ENCODE data around the gene ARL3.
"Not testable (repeated sequence)": the region's sequence is repeated elsewhere in the genome, so short reads cannot be mapped to it uniquely, and the experiment has no call there.

The ARL3 gene

DNA sequence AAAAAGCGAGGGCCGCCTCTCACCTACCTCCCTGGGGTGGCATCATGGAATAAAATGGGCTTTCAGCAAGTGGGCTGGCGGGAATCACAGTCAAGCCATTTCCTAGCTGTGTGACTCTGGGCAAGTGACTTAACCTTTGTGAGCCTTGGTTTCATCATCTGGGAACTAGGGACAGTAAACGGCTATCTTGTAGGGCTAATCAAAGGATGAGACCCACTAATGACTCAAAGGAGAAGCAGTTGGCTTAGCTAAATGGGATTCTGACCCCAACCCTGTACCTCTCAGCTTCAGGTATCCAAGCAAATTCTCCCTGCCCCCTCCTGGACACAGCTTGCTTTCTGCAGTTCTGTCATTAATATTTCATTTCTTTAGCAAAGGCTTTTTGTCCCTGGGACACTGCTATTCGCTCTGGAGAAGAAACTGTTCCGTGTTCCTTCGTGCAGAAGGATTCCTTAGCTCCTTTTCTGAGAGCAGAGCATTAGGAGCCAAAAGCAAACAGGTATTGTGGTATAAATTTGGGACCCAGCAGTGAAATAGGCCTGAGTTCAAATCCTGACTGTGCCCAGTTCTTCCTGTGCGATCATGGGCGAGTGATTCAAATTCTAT lies 44.0 kb downstream of the ARL3 start:
- no peak for DNase-seq

DNA sequence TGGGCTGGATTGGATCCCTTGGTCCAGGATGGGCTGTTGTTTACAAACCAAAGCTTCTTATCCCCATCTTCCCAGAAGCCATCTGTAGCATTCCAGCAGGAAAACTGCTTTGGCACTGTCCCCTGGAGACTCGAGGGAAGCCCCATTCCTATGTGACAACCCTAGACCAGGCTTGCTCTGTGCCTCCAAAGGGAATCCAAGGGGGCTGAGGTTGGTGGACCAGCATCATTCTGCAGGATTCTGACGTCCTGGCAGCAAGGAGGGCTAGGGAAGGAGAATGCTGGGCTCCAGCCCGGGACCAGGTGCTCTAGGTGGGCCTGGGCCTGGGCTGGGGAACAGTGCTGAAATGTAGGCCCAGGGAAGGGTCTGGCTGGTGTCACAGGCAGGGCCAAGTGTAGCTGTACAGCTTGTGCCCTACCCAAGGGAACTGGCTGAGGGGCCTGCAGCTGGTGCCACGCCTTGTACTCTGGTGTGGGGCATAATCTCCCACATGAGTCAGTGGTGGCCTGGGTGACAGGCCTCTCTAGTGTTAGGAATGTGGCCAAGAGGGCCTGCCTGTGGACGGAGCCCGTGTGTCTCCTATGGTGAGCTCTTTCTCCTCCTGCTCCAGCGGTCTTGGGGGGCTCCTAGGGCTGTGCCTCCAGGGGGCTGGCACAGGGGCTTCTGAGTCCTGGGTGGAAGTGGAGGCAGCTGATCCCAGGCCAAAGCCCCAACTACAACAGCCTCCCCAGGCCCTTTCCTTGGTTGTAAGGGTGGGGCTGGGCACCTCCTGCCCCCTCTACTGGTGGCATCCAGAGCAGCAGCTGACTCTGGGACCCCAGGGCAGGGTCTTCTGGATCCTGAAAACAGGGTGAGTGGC lies 44.8 kb downstream of the ARL3 start:
- DNase-seq = no peak

GRCh38 chr10:102668326-102669107 lies 45.7 kb downstream of the ARL3 start:
- no peak for DNase-seq

DNA sequence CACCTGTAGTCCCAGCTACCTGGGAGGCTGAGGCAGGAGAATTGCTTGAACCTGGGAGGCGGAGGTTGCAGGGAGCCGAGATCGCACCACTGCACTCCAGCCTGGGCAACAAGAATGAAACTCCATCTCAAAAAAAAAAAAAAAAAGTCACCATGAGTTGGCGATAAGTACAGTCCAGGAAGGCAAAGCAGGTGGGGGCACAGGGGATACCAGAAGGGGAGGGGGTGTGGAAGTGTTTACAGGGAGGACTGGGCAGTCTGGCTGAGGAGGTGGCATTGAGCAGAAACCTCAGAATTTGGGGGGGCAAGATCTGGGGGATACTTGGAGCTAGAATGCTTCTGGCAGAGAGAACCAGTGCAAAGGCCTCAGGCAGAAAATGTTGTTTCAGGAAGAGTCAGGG lies 46.8 kb downstream of the ARL3 start:
- DNase-seq = not testable (repeated sequence)

DNA sequence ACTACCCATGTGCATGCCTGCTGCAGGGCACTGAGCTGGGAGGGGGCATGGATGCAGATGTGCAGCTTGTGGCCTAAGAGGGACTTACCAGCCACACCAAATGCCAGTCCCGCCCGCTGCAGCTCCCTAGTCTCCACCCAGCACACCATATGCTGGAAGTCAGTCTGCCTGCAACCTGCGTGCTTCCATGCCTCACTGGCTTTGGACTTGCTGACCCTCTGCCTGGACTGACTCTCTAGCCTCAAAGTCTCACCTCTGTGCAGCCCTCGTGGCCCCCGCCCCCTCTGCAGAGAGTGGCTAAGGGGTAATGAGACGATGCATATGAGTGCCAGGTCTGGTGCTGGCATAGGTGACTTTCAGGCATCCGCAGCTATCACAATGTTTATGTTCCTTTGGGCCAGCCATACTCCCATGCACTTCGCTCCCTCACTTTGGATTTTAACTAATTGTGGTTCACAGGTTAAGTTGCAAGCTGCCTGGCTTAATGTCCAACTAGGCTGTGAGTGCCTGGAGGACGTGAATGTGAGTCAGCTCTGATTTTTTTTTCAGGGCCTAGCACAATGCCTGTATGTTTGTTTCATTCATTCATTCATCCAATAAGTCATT lies 48.2 kb downstream of the ARL3 start:
- no peak for DNase-seq

DNA sequence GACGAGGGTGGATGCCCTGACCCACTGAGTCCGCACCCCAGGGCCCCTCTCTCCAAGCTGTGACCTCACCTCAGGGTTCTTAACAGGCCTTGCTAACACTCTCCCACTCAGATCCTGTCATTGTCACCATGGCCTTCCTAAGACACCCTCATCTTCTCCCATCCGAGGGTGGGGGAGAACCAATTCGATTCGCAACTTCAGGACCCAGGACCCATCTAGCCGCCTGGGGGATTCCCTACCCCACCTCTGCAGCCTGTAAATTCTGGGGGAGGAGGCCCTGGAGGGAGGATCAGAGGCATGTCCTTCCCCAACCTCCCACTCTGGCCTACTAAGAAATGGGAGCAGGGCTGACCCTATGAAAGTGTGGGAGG lies 52.6 kb downstream of the ARL3 start:
- DNase-seq = no peak

GRCh38 chr10:102660888-102661657 lies 53.1 kb downstream of the ARL3 start:
- peak; percentile 66 for DNase-seq

DNA sequence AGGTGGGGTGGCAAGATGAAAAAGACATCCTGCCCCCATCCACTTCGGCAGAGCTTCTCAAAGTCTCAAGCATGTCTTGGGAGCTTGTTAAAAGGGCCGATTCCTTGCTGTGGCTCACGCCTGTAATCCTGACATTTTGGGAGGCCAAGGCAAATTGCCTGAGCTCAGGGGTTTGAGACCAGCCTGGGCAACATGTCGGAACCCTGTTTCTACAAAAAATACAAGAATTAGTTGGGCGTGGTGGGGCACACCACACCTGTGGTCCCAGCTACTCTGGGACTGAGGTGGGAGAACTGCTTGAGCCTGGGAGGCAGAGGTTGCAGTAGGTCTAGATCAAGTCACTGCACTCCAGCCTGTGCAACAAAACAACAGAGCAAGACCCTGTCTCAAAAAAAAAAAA lies 55.4 kb downstream of the ARL3 start:
- DNase-seq = no peak

DNA sequence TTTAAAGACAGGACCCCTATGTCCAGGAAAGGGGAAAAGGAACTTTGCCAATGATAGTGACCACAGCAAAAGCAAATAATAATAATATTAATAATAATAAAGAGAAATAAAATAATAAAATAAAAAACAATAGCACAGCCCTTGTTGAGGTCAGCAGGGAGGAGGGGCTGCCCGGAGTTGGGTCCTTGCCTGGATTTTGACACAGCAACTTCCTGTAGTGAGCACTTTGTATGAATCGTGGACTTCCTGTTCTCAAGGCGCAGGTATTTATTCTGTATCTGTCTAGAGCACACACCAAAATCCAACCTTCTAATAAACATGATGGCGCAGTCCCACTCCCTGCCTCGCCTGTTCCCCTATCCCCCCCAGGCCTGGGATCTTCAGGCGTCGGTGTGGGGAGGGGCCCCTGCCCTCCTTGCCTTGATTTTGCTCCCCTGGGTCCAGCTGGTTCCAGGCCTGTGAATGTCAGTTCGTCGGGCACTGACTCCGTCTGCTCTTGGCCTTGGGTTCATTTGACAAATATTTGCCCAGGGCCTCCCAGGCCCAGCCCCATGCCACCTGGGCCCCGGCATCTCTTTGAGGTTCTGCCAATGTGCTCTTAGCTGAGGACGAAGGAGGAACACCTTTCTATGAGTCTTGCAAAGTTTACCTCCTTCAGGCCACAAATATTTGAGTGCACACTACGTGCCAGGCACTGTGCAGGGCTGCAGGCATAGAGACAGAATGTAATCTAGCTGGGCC lies 56.0 kb downstream of the ARL3 start:
- DNase-seq = no peak

- DNase-seq = no peak
These were observed 56.7 kb downstream of the ARL3 start for GRCh38 chr10:102657451-102657850.

DNA sequence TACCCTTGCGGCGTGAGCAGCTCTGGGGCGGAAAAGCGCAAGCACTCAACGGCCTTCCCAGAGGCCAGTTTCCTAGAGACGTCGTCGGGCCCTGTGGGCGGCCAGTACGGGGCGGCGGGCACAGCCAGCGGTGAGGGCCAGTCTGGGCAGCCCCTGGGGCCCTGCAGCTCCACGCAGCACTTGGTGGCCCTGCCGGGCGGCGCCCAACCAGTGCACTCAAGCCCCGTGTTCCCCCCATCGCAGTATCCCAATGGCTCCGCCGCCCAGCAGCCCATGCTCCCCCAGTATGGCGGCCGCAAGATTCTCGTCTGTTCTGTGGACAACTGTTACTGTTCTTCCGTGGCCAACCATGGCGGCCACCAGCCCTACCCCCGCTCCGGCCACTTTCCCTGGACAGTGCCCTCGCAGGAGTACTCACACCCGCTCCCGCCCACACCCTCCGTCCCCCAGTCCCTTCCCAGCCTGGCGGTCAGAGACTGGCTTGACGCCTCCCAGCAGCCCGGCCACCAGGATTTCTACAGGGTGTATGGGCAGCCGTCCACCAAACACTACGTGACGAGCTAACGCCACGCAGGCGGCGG lies 57.3 kb downstream of the ARL3 start:
- DNase-seq = no peak

- no peak for DNase-seq
These were observed 58.2 kb downstream of the ARL3 start for GRCh38 chr10:102656026-102656425.

DNA sequence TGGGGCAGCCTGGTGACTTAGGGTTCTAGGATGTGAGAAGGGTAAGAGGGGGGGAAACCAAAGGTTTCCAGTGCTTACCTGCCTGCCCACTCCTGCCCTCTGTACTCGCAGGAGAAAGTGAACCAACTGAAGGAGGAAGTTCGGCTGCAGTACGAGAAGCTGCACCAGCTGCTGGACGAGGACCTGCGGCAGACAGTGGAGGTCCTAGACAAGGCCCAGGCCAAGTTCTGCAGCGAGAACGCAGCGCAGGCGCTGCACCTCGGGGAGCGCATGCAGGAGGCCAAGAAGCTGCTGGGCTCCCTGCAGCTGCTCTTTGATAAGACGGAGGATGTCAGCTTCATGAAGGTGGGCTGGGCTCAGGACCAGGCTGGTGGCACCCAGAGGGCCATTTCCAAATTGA lies 59.2 kb downstream of the ARL3 start:
- no peak for DNase-seq

GRCh38 chr10:102654566-102654965 lies 59.6 kb downstream of the ARL3 start:
- no peak for DNase-seq

GRCh38 chr10:102653060-102653459 lies 61.1 kb downstream of the ARL3 start:
- no peak for DNase-seq

DNA sequence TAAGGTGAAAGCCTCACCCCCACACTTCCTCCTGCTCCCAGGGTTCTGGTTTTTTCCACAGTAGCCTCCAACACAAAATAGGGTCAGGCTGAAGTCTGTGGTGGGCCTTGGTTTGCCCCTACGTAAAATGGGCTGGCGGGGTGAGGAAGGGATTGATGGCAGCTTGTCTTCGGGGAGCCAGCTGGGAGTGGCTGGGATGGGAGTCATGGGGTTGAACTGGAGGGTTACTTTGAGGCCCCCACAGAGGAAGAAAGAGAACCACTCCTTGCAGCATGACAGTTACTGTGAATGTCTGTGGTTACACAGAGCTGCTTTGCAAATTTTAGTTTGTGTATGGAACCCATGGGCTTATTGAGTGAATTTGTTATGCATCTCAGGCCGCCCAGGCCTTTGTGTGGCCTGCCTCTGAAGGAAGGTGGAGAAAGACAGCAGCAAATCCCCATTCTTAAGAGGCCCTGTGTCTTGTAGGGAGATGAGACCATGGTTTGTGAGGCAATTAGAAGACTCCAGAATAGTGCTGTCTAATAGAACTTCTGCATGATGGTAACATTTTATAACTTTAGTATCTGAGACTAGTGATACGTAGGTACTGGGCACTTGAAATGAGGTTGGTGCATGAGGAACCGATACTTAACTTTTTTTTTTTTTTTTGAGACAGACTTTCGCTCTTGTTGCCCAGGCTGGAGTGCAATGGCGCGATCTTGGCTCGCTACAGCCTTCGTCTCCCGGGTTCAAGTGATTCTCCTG lies 61.9 kb downstream of the ARL3 start:
- no peak for DNase-seq

- DNase-seq = no peak
These were observed 62.6 kb downstream of the ARL3 start for GRCh38 chr10:102651455-102652169.

DNA sequence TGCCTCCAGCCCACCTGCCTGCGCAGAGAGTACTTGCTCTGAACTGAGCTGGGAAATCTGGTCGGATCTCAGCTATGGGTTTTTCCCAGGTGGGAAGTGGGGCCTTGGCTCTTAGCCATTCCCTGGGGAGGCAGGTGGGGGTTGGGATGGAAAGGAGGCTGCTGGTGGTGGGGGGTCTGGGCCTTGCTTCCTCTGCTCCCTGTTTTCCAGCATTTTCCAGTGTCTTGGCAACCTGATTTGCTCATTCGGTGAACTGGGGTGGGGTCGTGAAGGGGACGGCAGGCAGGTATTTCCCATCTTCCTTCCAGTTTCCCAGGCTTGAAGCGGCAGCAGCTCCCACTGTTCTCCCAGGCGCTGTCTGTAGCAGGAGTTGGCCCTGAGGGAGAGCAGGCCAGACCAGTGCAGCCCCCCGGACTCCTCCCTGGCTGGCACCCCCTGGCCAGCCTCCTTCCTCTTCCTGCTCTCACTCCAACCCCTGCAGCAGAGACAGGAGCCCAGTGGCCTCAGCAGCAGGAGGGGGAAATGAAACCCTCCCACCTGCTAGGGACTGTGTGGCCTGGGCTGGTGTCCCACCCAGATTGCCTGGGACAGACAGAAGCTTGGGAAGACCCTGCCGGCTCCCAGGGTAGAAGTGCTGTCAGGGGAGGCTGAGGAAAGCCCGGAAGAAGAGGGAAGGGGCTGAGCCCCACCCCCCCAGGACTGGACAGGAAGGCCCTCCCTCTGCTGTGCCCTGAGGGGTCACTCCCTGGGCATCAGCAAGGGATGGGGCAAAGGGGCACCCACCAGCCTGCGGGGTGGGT lies 63.3 kb downstream of the ARL3 start:
- no peak for DNase-seq

All from stimulated activated CD4-positive, alpha-beta T cell treated with anti-CD3 and anti-CD28 coated beads, Interleukin-4, amount 100 ng/mL, for 24 hours (primary cell).